HepG2 (cell line): ENCODE measurements around the gene CENPB. TPM values are rescaled to one million over a fixed set of nuclear protein-coding genes. Genes with fewer than 3 reads are reported as not detected.

Experiments used
- ARNTL ChIP-seq: sonication (generic); formaldehyde crosslinking; IDR thresholded peaks from 2 replicates; pipeline ENCODE4 v1.4.0; 2020; ENCODE audit warnings: mild to moderate bottlenecking, missing genetic modification reagents
- CBX5 ChIP-seq: sonication (generic); formaldehyde crosslinking; IDR thresholded peaks from 2 replicates; pipeline ENCODE4 v1.4.0; 2020; ENCODE audit warnings: missing genetic modification reagents, borderline replicate concordance
- DR1 ChIP-seq: sonication (generic); formaldehyde crosslinking; IDR thresholded peaks from 2 replicates; pipeline ENCODE4 v1.8.0; 2021; ENCODE audit warnings: mild to moderate bottlenecking, missing genetic modification reagents, inconsistent platforms
- EP300 ChIP-seq, 3 experiments: sonication (generic) in 1 of 3; formaldehyde crosslinking in 1 of 3; IDR thresholded peaks; 2 replicates each; pipeline versions ENCODE4 v1.5.1 to v1.6.1; 2011 to 2020; ENCODE audit warnings: low read depth in 2 of 3, low read length in 2 of 3, borderline replicate concordance in 1 of 3, improper control_type of control experiment in 1 of 3, mild to moderate bottlenecking in 1 of 3, missing genetic modification reagents in 1 of 3, moderate library complexity in 1 of 3
- FOXP1 ChIP-seq, 2 experiments: fragments of 450-650 bp in 1 of 2; IDR thresholded peaks; 2 replicates each; pipeline ENCODE4 v1.6.1; 2017 to 2018; ENCODE audit warnings: antibody characterized with exemption in 1 of 2
- GLI4 ChIP-seq: sonication (generic); formaldehyde crosslinking; IDR thresholded peaks from 2 replicates; pipeline ENCODE4 v1.5.1; 2020; ENCODE audit warnings: missing genetic modification reagents, mild to moderate bottlenecking, moderate library complexity, borderline replicate concordance
- KDM1A ChIP-seq: IDR thresholded peaks from 2 replicates; pipeline ENCODE4 v1.6.1; 2016; ENCODE audit warnings: missing compliant biosample characterization
- NR3C1 ChIP-seq: sonication (generic); formaldehyde crosslinking; IDR thresholded peaks from 2 replicates; pipeline ENCODE4 v1.4.0; 2020; ENCODE audit warnings: missing genetic modification reagents
- RAD21 ChIP-seq: fragments of 450-650 bp; formaldehyde crosslinking; IDR thresholded peaks from 2 replicates; pipeline ENCODE4 v1.5.0; 2020; ENCODE audit warnings: mild to moderate bottlenecking
- RBAK ChIP-seq: sonication (generic); formaldehyde crosslinking; IDR thresholded peaks from 2 replicates; pipeline ENCODE4 v1.5.1; 2020; ENCODE audit warnings: mild to moderate bottlenecking, missing genetic modification reagents
- SIX1 ChIP-seq: sonication (generic); formaldehyde crosslinking; IDR thresholded peaks from 2 replicates; pipeline ENCODE4 v1.4.0; 2020; ENCODE audit warnings: missing genetic modification reagents, borderline replicate concordance
- SMAD9 ChIP-seq: sonication (generic); formaldehyde crosslinking; IDR thresholded peaks from 2 replicates; pipeline ENCODE4 v1.5.1; 2020; ENCODE audit warnings: mild to moderate bottlenecking, missing genetic modification reagents
- SP1 ChIP-seq, 2 experiments: fragments of 450-650 bp in 1 of 2; sonication (generic) in 1 of 2; formaldehyde crosslinking in 1 of 2; IDR thresholded peaks; 2 replicates each; pipeline versions ENCODE4 v1.4.0 to v1.6.1; 2016 to 2020; ENCODE audit warnings: missing genetic modification reagents in 1 of 2
- TAF1 ChIP-seq: sonication (generic); formaldehyde crosslinking; IDR thresholded peaks from 2 replicates; pipeline ENCODE4 v1.4.0; 2020; ENCODE audit warnings: missing genetic modification reagents
- YY1 ChIP-seq: IDR thresholded peaks from 2 replicates; pipeline ENCODE4 v1.6.1; 2011; ENCODE audit warnings: low read length, low read depth, moderate library complexity, mild to moderate bottlenecking; ENCODE audit not compliant: insufficient read depth, insufficient replicate concordance
- ZBTB3 ChIP-seq: sonication (generic); formaldehyde crosslinking; IDR thresholded peaks from 2 replicates; pipeline ENCODE4 v1.4.0; 2020; ENCODE audit warnings: low read depth, mild to moderate bottlenecking, moderate library complexity, missing genetic modification reagents, borderline replicate concordance
- ZNF180 ChIP-seq: sonication (generic); formaldehyde crosslinking; IDR thresholded peaks from 2 replicates; pipeline ENCODE4 v1.4.0; 2020; ENCODE audit warnings: low read depth, missing genetic modification reagents, borderline replicate concordance
- ZNF468 ChIP-seq: sonication (generic); formaldehyde crosslinking; IDR thresholded peaks from 2 replicates; pipeline ENCODE4 v1.8.0; 2022; ENCODE audit warnings: mild to moderate bottlenecking, moderate library complexity, missing genetic modification reagents
- ZNF501 ChIP-seq: sonication (generic); formaldehyde crosslinking; IDR thresholded peaks from 2 replicates; pipeline ENCODE4 v1.5.1; 2020; ENCODE audit warnings: mild to moderate bottlenecking, moderate library complexity, missing genetic modification reagents
- polyA plus RNA-seq, 8 experiments: library from polyadenylated mRNA; depleted of rRNA in 3 of 8; stranded (reverse) in 7 of 8; unstranded in 1 of 8; fragments of >200 nt; fragmentation: Illumina TruSeq in 4 of 8; extraction: Trizol in 4 of 8; gene quantifications; 2 replicates each; pipeline versions ENCODE4 v1.2.1 to v1.2.3, GENCODE V29; 2011 to 2016; ENCODE audit warnings: low read depth in 4 of 8, missing spikeins in 1 of 8, mixed read lengths in 1 of 8; ENCODE audit not compliant: insufficient read depth in 1 of 8
- total RNA-seq, 5 experiments: library from RNA; depleted of rRNA; stranded (reverse); fragments of >200 nt; fragmentation: Illumina TruSeq; extraction: Trizol; gene quantifications; 2 replicates each; pipeline ENCODE4 v1.2.3, GENCODE V29; 2016; ENCODE audit warnings: low read depth in 1 of 5
- TF ChIP-seq, protein P1 (sequence below): sonication (generic); formaldehyde crosslinking; IDR thresholded peaks from 2 replicates; pipeline ENCODE4 v1.4.0; 2020; ENCODE audit warnings: missing genetic modification reagents
- TF ChIP-seq, protein P2 (sequence below): sonication (generic); formaldehyde crosslinking; IDR thresholded peaks from 2 replicates; pipeline ENCODE4 v1.4.0; 2020; ENCODE audit warnings: missing genetic modification reagents, mild to moderate bottlenecking, borderline replicate concordance
- TF ChIP-seq, protein P3 (sequence below): sonication (generic); IDR thresholded peaks from 2 replicates; pipeline ENCODE4 v1.6.1; 2016; ENCODE audit warnings: low read depth, borderline replicate concordance
- TF ChIP-seq, protein P4 (sequence below): fragments of 450-650 bp; IDR thresholded peaks from 2 replicates; pipeline ENCODE4 v1.6.1; 2016
- TF ChIP-seq, protein P5 (sequence below): sonication (generic); formaldehyde crosslinking; IDR thresholded peaks from 2 replicates; pipeline ENCODE4 v1.8.1; 2023; ENCODE audit warnings: mild to moderate bottlenecking, missing genetic modification reagents

CENPB gene
- total and polyA plus RNA-seq, 2 of the 13 experiments (the other 11 are each of a cell fraction or from before 2014, with no cell fraction given): 10.4 to 54.5 TPM

DNA sequence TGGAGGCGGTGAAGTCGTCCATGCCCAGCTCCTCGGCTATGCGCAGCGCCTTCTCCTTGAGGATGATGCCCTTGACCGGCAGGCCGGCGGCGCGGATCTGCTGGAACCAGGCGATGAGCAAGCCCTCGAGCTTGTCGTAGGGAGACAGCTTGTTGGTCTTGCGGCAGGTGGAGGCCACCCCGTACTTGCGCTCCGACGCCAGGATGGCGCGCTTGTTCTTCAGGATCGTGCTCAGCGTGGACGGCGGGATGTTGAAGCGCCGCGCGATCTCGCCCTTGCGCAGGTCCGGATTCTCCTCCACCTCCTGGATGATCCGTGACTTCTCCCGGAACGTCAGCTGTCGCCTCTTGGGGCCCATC lies 435 bp downstream of the CENPB start (continued):
- 0 out of 2 replicates have a peak, but pooled peaks have one; percentile 29 for TF ChIP-seq TAF1
- TF ChIP-seq DR1 (CRISPR knock-in tag): no peak
- no peak for TF ChIP-seq FOXP1 (IDR thresholded peaks at IDR 0.05)
- TF ChIP-seq FOXP1 (CRISPR knock-in tag; IDR thresholded peaks at IDR 0.05): no peak
- no peak for TF ChIP-seq YY1
- no peak for TF ChIP-seq EP300 (IDR thresholded peaks at IDR 0.05; ENCODE audit: low read depth in 2 of 2, low read length in 2 of 2)
- 0 out of 2 replicates have a peak, but pooled peaks have one; percentile 42 for TF ChIP-seq EP300 (CRISPR knock-in tag; IDR thresholded peaks at IDR 0.05; ENCODE audit: borderline replicate concordance)
- no peak for TF ChIP-seq GLI4 (CRISPR knock-in tag)
- no peak for TF ChIP-seq ZNF501 (CRISPR knock-in tag)
- TF ChIP-seq, protein P1, sequence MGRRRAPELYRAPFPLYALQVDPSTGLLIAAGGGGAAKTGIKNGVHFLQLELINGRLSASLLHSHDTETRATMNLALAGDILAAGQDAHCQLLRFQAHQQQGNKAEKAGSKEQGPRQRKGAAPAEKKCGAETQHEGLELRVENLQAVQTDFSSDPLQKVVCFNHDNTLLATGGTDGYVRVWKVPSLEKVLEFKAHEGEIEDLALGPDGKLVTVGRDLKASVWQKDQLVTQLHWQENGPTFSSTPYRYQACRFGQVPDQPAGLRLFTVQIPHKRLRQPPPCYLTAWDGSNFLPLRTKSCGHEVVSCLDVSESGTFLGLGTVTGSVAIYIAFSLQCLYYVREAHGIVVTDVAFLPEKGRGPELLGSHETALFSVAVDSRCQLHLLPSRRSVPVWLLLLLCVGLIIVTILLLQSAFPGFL (CRISPR knock-in tag): no peak
- no peak for TF ChIP-seq KDM1A (CRISPR knock-in tag)
- TF ChIP-seq, protein P2, sequence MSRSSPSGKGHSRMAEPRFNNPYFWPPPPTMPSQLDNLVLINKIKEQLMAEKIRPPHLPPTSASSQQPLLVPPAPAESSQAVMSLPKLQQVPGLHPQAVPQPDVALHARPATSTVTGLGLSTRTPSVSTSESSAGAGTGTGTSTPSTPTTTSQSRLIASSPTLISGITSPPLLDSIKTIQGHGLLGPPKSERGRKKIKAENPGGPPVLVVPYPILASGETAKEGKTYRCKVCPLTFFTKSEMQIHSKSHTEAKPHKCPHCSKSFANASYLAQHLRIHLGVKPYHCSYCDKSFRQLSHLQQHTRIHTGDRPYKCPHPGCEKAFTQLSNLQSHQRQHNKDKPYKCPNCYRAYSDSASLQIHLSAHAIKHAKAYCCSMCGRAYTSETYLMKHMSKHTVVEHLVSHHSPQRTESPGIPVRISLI: no peak
- no peak for TF ChIP-seq RBAK
- TF ChIP-seq ZNF468 (CRISPR knock-in tag): 0 out of 2 replicates have a peak, but pooled peaks have one; percentile 73
- TF ChIP-seq SMAD9 (CRISPR knock-in tag): no peak
- TF ChIP-seq CBX5 (CRISPR knock-in tag): 0 out of 2 replicates have a peak, but pooled peaks have one; percentile 38
- no peak for TF ChIP-seq SIX1 (CRISPR knock-in tag)
- TF ChIP-seq, protein P3, sequence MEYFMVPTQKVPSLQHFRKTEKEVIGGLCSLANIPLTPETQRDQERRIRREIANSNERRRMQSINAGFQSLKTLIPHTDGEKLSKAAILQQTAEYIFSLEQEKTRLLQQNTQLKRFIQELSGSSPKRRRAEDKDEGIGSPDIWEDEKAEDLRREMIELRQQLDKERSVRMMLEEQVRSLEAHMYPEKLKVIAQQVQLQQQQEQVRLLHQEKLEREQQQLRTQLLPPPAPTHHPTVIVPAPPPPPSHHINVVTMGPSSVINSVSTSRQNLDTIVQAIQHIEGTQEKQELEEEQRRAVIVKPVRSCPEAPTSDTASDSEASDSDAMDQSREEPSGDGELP: no peak
- no peak for TF ChIP-seq ZBTB3 (CRISPR knock-in tag)
- peak; percentile 49; the same call in 1 of the 2 replicates for TF ChIP-seq RAD21 (CRISPR knock-in tag)
- TF ChIP-seq, protein P4, sequence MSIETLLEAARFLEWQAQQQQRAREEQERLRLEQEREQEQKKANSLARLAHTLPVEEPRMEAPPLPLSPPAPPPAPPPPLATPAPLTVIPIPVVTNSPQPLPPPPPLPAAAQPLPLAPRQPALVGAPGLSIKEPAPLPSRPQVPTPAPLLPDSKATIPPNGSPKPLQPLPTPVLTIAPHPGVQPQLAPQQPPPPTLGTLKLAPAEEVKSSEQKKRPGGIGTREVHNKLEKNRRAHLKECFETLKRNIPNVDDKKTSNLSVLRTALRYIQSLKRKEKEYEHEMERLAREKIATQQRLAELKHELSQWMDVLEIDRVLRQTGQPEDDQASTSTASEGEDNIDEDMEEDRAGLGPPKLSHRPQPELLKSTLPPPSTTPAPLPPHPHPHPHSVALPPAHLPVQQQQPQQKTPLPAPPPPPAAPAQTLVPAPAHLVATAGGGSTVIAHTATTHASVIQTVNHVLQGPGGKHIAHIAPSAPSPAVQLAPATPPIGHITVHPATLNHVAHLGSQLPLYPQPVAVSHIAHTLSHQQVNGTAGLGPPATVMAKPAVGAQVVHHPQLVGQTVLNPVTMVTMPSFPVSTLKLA: no peak
- TF ChIP-seq NR3C1 (CRISPR knock-in tag): no peak
- no peak for TF ChIP-seq SP1 (IDR thresholded peaks at IDR 0.05)
- peak; percentile 52; the same call in 1 of the 2 replicates for TF ChIP-seq SP1 (CRISPR knock-in tag; IDR thresholded peaks at IDR 0.05)
- TF ChIP-seq ZNF180 (CRISPR knock-in tag): no peak
- TF ChIP-seq ARNTL (CRISPR knock-in tag): no peak
- TF ChIP-seq, protein P5, sequence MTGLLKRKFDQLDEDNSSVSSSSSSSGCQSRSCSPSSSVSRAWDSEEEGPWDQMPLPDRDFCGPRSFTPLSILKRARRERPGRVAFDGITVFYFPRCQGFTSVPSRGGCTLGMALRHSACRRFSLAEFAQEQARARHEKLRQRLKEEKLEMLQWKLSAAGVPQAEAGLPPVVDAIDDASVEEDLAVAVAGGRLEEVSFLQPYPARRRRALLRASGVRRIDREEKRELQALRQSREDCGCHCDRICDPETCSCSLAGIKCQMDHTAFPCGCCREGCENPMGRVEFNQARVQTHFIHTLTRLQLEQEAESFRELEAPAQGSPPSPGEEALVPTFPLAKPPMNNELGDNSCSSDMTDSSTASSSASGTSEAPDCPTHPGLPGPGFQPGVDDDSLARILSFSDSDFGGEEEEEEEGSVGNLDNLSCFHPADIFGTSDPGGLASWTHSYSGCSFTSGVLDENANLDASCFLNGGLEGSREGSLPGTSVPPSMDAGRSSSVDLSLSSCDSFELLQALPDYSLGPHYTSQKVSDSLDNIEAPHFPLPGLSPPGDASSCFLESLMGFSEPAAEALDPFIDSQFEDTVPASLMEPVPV (CRISPR knock-in tag): no peak
